Measurements from ENCODE around the gene KIF1B.

Gene KIF1B

GRCh38 chr1:10325521-10325920 lies 115.2 kb downstream of the KIF1B start:
- no peaks in the 10 kb centered on the region for H3K4me1 ChIP-seq
- no peak overlapping the region for H3K4me2 ChIP-seq (ENCODE audit: low read length)
- no peaks in the 10 kb centered on the region for H3K9me3 ChIP-seq (ENCODE audit: control insufficient read depth, low read length)
- no peak overlapping the region for H2AFZ ChIP-seq
- no peaks in the 10 kb centered on the region for H3K36me3 ChIP-seq (ENCODE audit: control insufficient read depth, insufficient read depth, low read length)
- H3K9ac ChIP-seq: no peak overlapping the region
- H3K4me3 ChIP-seq (ENCODE audit: low read depth, low read length): no peak overlapping the region
- no peaks in the 10 kb centered on the region for H3K27me3 ChIP-seq (ENCODE audit: control insufficient read depth, insufficient read depth, low read length)
- TF ChIP-seq, protein P1, sequence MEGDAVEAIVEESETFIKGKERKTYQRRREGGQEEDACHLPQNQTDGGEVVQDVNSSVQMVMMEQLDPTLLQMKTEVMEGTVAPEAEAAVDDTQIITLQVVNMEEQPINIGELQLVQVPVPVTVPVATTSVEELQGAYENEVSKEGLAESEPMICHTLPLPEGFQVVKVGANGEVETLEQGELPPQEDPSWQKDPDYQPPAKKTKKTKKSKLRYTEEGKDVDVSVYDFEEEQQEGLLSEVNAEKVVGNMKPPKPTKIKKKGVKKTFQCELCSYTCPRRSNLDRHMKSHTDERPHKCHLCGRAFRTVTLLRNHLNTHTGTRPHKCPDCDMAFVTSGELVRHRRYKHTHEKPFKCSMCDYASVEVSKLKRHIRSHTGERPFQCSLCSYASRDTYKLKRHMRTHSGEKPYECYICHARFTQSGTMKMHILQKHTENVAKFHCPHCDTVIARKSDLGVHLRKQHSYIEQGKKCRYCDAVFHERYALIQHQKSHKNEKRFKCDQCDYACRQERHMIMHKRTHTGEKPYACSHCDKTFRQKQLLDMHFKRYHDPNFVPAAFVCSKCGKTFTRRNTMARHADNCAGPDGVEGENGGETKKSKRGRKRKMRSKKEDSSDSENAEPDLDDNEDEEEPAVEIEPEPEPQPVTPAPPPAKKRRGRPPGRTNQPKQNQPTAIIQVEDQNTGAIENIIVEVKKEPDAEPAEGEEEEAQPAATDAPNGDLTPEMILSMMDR (IDR thresholded peaks at IDR 0.05): no peak
- H3K27ac ChIP-seq: no peak overlapping the region
- H3K79me2 ChIP-seq: no peaks in the 10 kb centered on the region

- Histone ChIP-seq H3K4me1 (no peaks in the 10 kb centered on the region), H3K4me2 (ENCODE audit: low read length) (no peak overlapping the region), H3K4me3 (ENCODE audit: low read depth, low read length) (no peak overlapping the region), H3K36me3 (ENCODE audit: control insufficient read depth, insufficient read depth, low read length) (no peaks in the 10 kb centered on the region), H3K9me3 (ENCODE audit: control insufficient read depth, low read length) (no peaks in the 10 kb centered on the region), H3K27ac (no peak overlapping the region), H3K9ac (no peak overlapping the region), H3K27me3 (ENCODE audit: control insufficient read depth, insufficient read depth, low read length) (no peaks in the 10 kb centered on the region), H2AFZ (no peak overlapping the region), H3K79me2 (no peaks in the 10 kb centered on the region)
- TF ChIP-seq, protein P1 (IDR thresholded peaks at IDR 0.05): no peak
Observed at GRCh38 chr1:10326251-10326650, 115.9 kb downstream of the KIF1B start.

DNA sequence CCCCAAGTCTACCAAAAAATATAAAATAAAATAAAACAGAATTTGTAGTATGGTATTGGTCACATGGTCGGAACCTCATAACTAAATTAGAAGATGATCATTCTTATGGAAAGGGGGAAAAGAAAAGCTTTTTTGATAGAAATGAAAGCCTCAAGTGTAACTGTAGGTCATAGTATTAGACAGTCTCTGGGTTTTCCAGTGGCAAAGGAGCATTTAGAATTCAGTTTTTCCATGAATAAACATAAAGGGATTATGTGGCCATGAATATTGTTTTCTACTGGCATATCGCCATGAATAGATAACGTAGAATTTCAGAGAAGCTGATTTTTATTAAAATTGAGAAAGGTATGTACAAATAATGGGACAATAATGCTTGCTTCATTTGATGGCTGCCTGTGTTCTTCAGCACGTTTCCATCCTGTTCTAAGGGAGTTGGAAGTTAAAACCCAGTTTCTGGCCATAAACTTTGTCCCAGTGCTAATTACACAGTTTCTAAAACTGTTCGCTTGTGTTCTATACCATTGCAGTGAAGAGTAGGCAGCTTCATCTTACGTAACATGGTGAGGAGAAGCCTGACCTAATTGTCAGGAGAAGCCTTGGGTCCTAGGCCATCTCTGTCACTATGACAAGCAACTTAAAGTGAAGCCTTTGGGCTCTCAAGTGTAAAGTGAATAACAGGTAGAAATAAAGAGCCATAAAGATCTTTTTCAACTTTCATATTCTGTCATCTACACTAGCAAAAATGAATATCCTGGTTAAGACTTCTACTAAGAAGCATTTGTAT lies 118.0 kb downstream of the KIF1B start:
- Histone ChIP-seq H3K27me3 (ENCODE audit: control insufficient read depth, insufficient read depth, low read length) (no peaks in the 10 kb centered on the region), H3K4me3 (ENCODE audit: low read depth, low read length) (no peak overlapping the region), H2AFZ (no peak overlapping the region), H3K4me2 (ENCODE audit: low read length) (no peak overlapping the region), H3K79me2 (no peaks in the 10 kb centered on the region), H3K9ac (no peak overlapping the region), H3K4me1 (no peaks in the 10 kb centered on the region), H3K27ac (no peak overlapping the region), H3K9me3 (ENCODE audit: control insufficient read depth, low read length) (no peaks in the 10 kb centered on the region), H3K36me3 (ENCODE audit: control insufficient read depth, insufficient read depth, low read length) (no peaks in the 10 kb centered on the region)
- TF ChIP-seq, protein P1 (IDR thresholded peaks at IDR 0.05): no peak

DNA sequence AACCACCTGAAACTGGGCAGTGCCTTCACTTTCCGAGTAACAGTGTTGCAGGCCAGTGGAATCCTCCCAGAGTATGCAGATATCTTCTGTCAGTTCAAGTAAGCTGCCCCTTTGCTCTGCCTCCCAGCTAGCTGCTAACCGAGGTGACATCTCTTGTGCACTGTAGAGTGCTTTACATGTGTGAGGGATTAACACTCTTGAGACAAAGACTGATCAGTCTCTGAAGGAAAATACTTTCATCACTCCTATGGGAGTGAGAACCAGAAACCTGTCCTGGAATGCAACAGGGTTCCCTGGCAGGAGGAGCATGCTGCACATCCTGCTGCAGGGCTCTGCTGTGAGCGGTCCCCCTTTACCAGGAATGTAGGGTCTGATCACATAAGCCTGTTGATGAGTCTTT lies 127.1 kb downstream of the KIF1B start:
- no peaks in the 10 kb centered on the region for H3K79me2 ChIP-seq
- H3K4me3 ChIP-seq (ENCODE audit: low read depth, low read length): no peak overlapping the region

More for the DNA sequence above, 127.1 kb downstream of the KIF1B start:
- no peaks in the 10 kb centered on the region for H3K4me1 ChIP-seq
- H3K4me2 ChIP-seq (ENCODE audit: low read length): no peak overlapping the region
- H3K36me3 ChIP-seq (ENCODE audit: control insufficient read depth, insufficient read depth, low read length): no peaks in the 10 kb centered on the region
- H3K9ac ChIP-seq: no peak overlapping the region
- no peak overlapping the region for H2AFZ ChIP-seq
- TF ChIP-seq, protein P1 (IDR thresholded peaks at IDR 0.05): no peak
- no peak overlapping the region for H3K27ac ChIP-seq
- no peaks in the 10 kb centered on the region for H3K9me3 ChIP-seq (ENCODE audit: control insufficient read depth, low read length)
- H3K27me3 ChIP-seq (ENCODE audit: control insufficient read depth, insufficient read depth, low read length): no peaks in the 10 kb centered on the region
